ENCODE measurements around the gene NUB1.

Gene NUB1

GRCh38 chr7:151314401-151314800 lies 27.2 kb upstream of the NUB1 start:
- DNase-seq: no peak

GRCh38 chr7:151315038-151315655 lies 26.5 kb upstream of the NUB1 start:
- DNase-seq: peak; percentile 87

- no peak for DNase-seq
Observed at GRCh38 chr7:151316896-151317295, 24.7 kb upstream of the NUB1 start.

- DNase-seq: no peak
Observed at GRCh38 chr7:151317936-151318335, 23.7 kb upstream of the NUB1 start.

GRCh38 chr7:151319189-151319588 lies 22.4 kb upstream of the NUB1 start:
- DNase-seq: no peak

GRCh38 chr7:151320263-151320845 lies 21.3 kb upstream of the NUB1 start:
- no peak for DNase-seq

- DNase-seq: no peak
Observed at GRCh38 chr7:151321341-151321740, 20.3 kb upstream of the NUB1 start.

- DNase-seq: no peak
Observed at GRCh38 chr7:151322906-151323305, 18.7 kb upstream of the NUB1 start.

- DNase-seq: no peak
Observed at GRCh38 chr7:151327022-151327421, 14.6 kb upstream of the NUB1 start.

- DNase-seq: no peak
Observed at GRCh38 chr7:151327659-151328058, 14.0 kb upstream of the NUB1 start.

- no peak for DNase-seq
Observed at GRCh38 chr7:151330181-151330580, 11.4 kb upstream of the NUB1 start.

- no peak for DNase-seq
Observed at GRCh38 chr7:151330661-151331060, 11.0 kb upstream of the NUB1 start.

- no peak for DNase-seq
Observed at GRCh38 chr7:151334628-151335027, 7.0 kb upstream of the NUB1 start.

GRCh38 chr7:151336027-151336708 lies 5.4 kb upstream of the NUB1 start:
- no peak for DNase-seq

- no peak for DNase-seq
Observed at GRCh38 chr7:151337346-151337745, 4.3 kb upstream of the NUB1 start.

- DNase-seq: no peak
Observed at GRCh38 chr7:151338809-151339208, 2.8 kb upstream of the NUB1 start.

- DNase-seq: no peak
Observed at GRCh38 chr7:151339651-151340382, 1.8 kb upstream of the NUB1 start.

GRCh38 chr7:151340794-151341356 lies 737 bp upstream of the NUB1 start:
- DNase-seq: no peak

- DNase-seq: no peak
Observed at GRCh38 chr7:151342102-151342646, 562 bp downstream of the NUB1 start.

- DNase-seq: no peak
Observed at GRCh38 chr7:151342811-151343210, 1.2 kb downstream of the NUB1 start.

- no peak for DNase-seq
Observed at GRCh38 chr7:151343516-151343915, 1.9 kb downstream of the NUB1 start.

GRCh38 chr7:151345576-151346469 lies 4.2 kb downstream of the NUB1 start:
- no peak for DNase-seq

All from activated effector memory CD4-positive, alpha-beta T cell treated with anti-CD3 and anti-CD28 coated beads, Interleukin-2, amount 50 U/mL, for 16 hours (primary cell).